Measurements from ENCODE around the gene LINS1. TPM values are rescaled to one million over a fixed set of nuclear protein-coding genes. Genes with fewer than 3 reads are reported as not detected.

LINS1 gene, protein sequence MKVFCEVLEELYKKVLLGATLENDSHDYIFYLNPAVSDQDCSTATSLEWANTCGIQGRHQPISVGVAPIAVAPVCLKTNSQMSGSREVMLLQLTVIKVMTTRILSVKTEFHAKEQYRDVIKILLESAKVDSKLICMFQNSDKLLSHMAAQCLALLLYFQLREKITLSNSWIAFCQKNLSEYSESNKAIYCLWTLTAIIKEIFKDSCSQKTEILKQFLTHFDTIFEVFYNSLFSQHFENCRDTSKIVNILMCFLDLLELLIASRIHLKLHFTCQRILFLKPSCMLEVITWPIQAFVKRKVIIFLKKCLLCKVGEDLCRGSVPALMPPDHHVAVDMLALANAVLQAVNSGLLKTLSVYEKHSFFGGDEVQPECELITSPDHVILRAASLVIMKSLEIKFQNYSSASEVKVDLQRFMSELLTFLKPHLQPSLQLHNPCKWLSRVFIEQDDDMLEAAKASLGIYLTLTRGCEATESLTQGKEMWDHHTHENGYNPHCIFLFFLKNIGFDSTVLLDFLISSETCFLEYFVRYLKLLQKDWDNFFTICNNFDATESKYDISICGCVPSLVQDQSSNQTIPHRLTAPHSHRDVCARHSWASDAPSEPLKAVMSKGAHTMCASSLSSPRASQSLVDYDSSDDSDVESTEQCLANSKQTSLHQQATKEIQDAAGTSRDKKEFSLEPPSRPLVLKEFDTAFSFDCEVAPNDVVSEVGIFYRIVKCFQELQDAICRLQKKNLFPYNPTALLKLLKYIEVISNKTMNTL
- 1 to 10 TPM; 2.6 to 9.9 (median 3.9) TPM for polyA plus RNA-seq

DNA sequence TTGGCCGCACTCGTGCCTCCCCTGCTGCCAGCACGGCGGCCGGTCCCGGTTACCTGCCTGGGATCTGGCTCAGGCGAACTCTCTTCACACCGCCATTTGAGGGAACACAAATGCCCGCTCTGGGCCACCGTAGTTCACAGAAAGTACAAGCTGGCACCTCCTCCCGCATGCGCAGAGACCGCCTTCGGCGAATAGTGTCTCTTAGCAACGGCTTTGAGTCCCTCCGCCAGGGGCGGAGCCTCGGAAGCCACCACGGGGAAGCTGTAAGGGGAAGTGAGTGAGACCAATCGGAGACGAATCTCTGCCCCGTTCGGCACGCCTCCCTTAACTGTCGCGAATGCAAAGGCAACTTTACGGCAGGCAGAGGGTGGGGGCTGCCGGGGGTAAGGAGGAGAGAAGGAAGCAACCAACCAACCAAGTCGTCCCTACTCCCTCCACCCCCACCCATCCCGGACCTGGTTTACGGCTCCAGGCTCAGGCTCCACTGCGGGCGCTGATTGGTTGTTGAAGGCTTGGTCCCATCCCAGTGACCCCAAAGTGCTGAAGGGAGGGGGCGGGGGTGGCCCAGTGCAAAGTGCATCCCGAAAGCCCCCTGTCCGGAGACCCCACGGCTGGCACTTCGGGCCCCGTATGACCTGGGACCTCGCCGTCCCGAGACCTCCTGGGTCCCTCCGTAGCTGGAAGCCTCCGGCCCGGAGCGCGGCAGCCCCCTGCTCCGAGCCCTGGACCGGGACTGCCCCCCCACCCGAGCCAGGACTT lies at the start of gene LINS1, which contains the start of gene ASB7:
LINS1 (minus strand) TSS at position 121 of the 759 bp plus-strand sequence. CDS start 21,342 bp downstream, outside the sequence.
ASB7 (plus strand) TSS at position 526 of the 759 bp plus-strand sequence. CDS start 9,628 bp downstream, outside the sequence.
- peak within 1 kb of the TSS; percentile 21 for H3K27ac ChIP-seq (ENCODE audit: low read depth, low read length)
- 0 to 1% (median 0%) methylated on average over 50 to 51 of the region's 51 CpGs for WGBS, 3 donors

DNA sequence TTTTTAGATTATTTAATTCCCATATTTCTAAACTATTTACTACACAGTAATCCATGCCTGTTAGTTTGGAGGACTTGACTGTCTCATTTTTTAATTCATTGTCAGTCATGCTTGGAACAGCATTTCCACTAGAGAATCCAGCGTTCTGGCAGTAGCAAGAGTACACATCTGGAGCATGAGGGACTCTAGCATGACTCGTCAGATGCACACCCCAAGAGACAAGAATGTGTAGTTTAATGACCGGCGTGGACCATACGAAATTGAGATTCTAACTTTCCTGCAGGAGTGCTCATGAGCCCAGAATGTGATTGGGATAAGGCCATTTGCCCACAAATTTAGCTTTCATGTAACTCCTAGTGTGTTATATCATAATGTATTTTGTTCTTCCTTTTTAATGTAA lies 49.3 kb upstream of the LINS1 start:
- H3K27ac ChIP-seq (ENCODE audit: low read depth, low read length) = no peak overlapping the region
- 70 to 92% (median 85%) methylated on average over 5 of the region's 5 CpGs for WGBS, 3 donors

DNA sequence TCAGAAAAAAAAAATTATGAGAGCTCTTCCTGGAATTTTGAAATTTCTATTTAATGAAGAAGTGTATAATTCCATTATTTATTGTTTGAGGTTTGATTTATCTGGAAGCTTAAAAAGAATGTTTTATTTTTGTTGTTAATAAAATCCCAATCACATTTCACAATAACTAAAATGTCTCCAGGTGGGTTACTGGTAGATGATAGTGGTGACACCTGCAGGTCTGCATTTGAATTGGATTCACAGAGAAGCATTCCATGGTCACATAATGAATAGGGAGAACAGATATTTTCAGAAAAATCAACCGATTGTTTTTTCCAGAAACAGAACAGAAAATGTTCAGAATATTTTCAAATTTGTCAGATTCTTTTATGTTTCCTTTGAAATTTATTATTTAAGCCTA lies 48.7 kb upstream of the LINS1 start:
- H3K27ac ChIP-seq (ENCODE audit: low read depth, low read length) = no peak overlapping the region
- 54 to 85% (median 76%) methylated on average over 1 of the region's 1 CpG for WGBS, 3 donors

DNA sequence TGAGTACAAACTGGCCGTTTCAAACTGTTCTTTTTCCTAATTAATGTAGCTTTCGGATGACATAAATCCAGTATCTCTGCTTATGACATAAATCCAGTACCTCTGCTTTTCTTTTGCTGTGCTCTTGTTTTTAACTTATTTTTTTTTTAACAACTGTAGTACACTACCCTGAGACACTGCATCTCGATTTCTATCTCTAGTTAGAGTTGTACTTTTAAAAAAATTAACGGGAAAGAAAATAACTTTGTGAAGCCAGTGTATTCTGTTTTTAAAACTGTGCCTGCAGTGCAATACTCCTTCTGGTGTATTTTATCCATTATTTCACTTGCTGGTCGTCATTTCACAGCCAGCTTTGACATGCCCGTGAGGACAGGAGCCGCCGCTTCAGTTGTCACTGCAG lies 47.0 kb upstream of the LINS1 start:
- H3K27ac ChIP-seq (ENCODE audit: low read depth, low read length) = no peak overlapping the region
- 85 to 95% (median 93%) methylated on average over 8 of the region's 8 CpGs for WGBS, 3 donors

DNA sequence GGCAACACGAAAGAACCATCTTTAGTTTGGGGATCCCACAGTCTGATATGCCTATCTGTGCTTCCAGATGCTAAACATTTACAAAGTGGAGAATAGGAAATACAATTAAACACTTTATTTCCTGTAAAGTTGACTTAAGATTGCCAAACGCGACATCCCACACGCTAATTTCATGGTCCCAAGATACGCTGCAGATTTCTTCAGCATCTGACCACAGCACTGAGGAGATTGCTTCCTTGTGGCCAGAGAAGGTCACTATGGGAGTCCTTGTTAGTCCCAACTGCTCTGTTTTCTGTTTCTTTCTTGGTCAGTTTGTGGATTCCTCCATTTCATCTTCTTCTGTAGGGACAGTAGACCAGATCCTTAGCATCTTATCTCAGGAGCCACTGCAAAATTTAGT lies 43.7 kb upstream of the LINS1 start:
- WGBS, 3 donors = 66 to 95% (median 78%) methylated on average over 5 of the region's 5 CpGs

DNA sequence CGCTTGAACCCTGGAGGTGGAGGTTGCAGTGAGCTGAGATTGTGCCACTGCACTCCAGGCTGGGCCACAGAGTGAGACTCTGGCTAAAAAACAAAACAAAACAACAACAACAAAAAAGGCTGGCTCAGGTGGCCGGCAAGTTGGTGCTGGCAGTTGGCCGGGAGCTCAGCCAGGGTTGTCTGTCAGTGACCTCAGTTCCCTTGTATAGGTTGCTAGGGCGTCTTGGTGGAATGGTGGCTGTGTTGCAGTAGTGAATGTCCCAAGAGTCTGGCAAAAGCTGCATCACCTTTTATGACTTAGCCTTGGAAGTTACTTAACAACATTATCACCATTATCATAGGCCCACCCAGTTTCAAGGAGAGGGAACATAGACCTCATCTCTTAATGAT lies 41.0 kb upstream of the LINS1 start:
- WGBS, 3 donors = 78 to 97% (median 86%) methylated on average over 4 of the region's 4 CpGs
- H3K27ac ChIP-seq (ENCODE audit: low read depth, low read length) = no peak overlapping the region

More for the DNA sequence above, 43.7 kb upstream of the LINS1 start:
- H3K27ac ChIP-seq (ENCODE audit: low read depth, low read length) = no peak overlapping the region

DNA sequence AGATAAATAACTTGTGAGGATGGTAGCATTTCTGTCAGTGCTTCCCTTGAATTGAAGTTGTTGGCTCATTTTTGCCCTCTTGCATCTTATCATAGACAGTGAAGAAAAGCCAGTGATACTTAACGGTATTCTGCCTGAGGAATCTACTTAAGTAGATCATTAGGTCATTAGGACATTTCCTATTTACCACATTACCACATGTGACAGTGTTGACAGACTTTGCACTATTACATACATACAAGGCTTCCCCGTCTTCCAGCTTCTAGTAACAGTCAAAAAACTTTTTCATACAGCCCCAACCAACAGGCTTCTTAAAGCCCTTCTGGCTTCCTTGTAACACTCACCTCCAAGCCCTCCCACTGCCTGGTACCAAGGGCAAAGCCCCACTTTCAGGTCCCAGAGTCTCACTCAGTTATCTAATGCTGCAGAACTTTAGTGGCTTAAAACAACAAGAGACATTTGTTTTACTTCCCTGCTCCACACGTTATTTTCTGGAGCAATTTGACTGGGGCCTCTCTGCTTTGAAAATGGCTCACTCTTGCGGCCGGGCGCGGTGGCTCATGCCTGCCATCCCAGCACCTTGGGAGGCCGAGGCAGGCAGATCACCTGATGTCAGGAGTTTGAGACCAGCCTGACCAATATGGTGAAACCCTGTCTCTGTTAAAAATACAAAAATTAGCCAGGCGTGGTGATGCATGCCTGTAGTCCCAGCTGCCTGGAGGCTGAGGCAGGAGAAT lies 40.4 kb upstream of the LINS1 start:
- no peak overlapping the region for H3K27ac ChIP-seq (ENCODE audit: low read depth, low read length)
- 69 to 90% (median 71%) methylated on average over 9 of the region's 9 CpGs for WGBS, 3 donors

DNA sequence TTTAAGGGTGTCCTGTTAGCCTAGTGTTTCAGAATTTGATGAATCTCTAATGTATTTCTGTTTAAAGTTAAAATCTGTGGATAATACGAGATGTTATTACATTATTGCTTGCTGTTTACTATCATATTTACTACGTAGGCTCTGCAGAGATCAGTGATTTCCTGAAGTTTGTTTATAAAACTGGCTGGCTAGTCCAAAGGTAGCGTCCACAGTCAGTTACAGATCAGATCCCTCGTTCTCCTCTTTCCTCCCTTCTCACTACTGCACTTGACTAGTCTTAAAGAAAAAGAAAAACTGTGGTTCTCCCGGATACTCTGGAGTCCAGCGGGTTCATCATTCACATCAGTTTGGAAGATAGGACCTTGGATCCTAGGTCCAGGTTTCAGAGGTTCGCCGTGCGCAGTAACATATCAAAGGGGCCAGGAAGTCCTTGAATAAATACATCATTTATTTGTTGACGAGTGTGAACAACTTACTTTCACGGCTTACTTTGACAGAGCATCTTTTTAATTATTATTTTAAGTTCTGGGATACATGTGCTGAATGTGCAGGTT lies 36.3 kb upstream of the LINS1 start:
- 88 to 95% (median 93%) methylated on average over 11 of the region's 11 CpGs for WGBS, 3 donors
- no peak overlapping the region for H3K27ac ChIP-seq (ENCODE audit: low read depth, low read length)

DNA sequence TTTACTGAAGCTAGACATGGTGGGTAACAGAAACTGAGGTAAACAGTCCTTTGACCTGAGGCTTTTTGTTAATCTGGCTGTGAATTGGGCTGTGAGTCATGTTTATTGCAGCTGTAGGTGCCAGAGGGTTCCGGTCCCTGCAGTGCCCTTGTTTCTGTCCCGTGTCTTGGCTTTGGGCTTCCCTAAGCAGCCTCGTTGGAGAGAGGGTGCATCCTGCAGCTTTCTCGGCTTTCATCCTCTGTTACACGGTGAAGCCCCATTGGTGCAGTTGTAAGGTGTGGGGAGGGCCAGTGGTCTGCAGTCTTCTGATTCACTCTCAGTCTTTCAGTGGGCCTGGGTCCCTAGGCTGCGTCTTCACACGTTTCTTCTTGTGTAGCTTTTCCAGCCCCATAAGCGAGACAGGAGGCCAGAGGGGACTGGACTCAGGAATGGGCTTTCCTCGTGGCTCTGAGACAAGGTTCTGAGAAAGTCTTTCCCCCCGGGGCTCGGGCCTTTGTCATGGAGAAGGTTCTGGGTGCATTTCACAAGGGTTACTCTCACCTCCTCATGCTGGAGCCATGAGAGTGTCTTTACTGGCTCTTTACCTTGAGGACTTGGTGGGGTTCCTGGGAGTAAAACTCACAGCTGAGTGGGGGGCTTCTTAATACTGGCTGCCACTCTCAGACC lies 33.6 kb upstream of the LINS1 start:
- WGBS, 3 donors = 80 to 92% (median 88%) methylated on average over 11 of the region's 11 CpGs
- no peak overlapping the region for H3K27ac ChIP-seq (ENCODE audit: low read depth, low read length)

DNA sequence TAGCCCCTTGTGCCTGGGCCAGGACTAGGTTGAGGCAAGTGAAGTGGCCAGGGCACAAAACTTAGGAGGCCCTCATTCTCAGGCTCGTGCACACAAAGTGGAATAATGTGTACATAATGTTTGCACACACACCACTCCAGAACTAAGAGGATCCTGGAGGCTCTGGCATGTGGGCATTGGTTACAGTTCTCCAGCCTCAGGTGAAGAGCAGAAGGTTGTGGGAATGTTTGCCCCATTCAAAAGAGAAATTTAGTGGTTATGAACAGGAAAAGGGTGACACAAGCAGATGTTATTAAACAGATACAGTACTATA lies 31.7 kb upstream of the LINS1 start:
- no peak overlapping the region for H3K27ac ChIP-seq (ENCODE audit: low read depth, low read length)
- WGBS, 3 donors = 73 to 90% (median 79%) methylated on average over 1 of the region's 1 CpG

DNA sequence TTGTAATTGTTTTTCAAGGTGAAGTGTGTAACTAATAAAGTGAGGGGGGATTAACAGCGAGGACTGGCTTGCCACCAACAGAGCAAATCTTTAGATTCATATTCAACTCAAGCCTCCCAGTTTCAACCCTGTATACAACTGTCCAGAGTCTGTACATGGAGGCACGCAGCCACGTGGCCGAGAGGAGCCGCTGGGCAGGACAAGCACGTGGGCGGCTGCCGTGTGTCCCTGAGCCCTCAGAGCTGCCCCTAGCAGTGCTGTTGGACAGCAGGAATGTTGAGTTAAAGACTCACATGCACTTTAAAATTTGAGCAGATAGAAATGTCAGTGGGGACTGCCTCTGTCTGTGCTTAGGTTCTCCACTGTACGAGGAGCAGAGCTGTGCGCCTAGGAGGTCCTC lies 29.8 kb upstream of the LINS1 start:
- WGBS, 3 donors = 93 to 96% (median 94%) methylated on average over 10 of the region's 10 CpGs
- no peak overlapping the region for H3K27ac ChIP-seq (ENCODE audit: low read depth, low read length)

DNA sequence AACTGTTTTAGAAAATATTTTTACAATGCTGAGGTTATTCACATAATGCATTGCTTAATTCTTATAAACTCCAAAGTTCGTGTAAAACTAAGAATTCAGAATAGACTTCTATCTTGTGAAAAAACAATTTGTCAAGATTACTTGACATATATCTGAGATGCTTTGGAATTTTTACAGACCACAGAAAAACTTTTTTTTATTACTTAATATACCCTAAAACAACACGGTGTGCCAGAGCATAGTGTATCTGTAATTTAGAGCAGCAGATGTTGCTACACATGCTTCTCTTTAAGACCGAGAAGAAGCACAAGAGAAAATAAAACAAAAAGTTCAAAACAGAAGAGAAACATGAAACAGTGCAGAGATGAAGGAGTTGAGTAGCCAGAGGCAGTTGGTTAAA lies 26.8 kb upstream of the LINS1 start:
- no peak overlapping the region for H3K27ac ChIP-seq (ENCODE audit: low read depth, low read length)
- WGBS, 3 donors = 57 to 65% (median 57%) methylated on average over 3 of the region's 3 CpGs

DNA sequence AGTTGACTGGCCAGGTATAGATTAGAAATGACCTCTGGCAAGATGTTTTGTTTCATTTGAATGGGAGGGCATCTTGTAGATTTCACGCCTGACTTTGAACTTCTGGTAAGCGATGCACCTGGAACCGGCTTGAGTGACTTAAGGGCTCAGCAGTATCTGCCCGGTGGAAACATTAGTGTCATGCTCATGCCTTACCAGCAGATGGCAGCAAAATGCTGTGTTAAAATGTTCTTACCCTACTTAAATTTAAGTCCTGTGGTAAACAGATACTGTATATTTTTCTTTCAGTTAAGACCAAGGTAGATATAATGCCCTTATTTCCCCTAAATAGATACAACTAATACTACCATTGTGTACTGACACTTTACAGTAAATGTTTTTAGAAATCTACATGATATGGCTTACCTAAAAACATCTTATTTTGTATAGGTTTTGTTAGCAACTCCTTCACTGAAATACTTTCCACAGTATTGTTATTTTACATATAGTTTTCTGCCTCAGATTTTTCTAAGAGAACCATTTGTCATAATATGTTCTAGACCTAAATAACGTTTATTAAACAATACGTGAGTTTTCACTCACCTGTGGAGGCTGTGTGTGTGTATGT lies 25.9 kb upstream of the LINS1 start:
- 24 to 28% (median 26%) methylated on average over 6 of the region's 6 CpGs for WGBS, 3 donors
- H3K27ac ChIP-seq (ENCODE audit: low read depth, low read length) = no peak overlapping the region

DNA sequence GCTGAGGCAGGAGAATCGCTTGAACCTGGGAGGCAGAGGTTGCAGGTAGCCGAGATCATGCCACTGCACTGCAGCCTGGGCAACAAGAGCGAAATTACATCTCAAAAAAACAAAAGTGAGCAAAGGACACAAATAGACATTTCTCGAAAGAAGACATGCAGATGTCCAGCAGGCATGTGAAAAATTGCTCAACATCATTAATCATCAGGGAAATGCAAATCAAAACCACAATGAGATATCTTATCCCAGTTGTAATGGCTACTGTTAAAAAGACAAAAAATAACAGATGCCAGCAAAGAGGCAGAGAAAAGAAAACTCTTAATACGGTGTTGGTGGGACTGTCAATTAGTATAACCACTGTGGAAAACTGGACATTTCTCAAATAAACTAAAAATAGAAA lies 21.3 kb upstream of the LINS1 start:
- no peak overlapping the region for H3K27ac ChIP-seq (ENCODE audit: low read depth, low read length)
- WGBS, 3 donors = 83 to 92% (median 91%) methylated on average over 5 of the region's 5 CpGs

DNA sequence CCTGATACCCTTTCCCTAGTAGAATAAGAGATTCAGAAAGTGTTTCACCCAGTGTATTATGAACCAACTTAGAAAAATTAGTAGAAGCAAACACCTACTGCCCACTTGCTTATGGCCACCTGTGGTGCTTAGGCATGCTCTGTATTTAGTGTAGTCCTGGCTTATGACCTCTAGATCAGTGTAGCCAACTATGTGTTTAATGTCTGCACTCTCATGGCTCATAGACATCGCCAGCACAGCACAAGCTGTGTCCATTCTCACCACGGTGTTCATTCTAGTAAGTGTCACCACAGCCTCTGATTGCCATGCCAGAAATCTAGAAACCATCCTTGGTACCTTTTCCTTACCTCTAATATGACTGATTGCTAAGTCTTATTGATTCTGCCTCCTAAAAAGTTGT lies 14.7 kb upstream of the LINS1 start:
- WGBS, 3 donors = 72 to 98% (median 95%) methylated on average over 2 of the region's 2 CpGs
- no peak overlapping the region for H3K27ac ChIP-seq (ENCODE audit: low read depth, low read length)

DNA sequence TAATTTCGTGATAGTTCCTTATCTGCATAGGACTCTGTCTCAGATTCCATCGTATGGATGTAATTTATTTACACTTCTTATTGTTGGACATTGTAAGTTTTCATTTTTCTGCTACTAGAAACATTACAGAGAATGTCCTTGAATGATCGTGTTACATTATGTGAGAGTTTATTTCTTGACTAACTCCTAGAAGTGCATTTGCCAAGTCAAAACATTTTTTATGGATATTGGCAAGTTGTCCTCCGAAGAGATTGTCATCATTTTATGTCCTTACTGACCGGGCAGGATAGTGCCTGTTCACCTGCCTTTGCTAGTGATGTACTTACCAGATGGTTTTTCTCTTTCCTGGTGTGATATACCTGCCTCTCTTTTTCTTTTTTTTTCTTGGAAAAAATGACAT lies 13.8 kb upstream of the LINS1 start:
- WGBS, 3 donors = 35 to 58% (median 51%) methylated on average over 5 of the region's 5 CpGs
- no peak overlapping the region for H3K27ac ChIP-seq (ENCODE audit: low read depth, low read length)

DNA sequence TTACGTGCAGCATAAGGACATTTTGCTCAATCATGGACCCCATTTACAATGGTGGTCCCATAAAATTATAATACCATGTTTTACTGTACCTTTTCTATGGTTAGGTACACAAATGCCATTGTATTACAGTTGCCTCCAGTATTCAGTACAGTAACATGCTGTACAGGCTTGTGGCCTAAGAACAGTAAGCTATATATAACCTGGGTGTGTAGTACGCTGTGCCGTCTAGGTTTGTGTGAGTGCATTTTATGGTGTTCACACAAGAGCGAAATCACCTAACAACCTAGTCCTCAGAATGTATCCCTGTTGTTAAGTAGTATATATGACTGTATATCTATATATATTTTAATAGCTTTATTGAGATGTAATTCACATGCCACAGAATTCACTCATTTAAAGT lies 12.9 kb upstream of the LINS1 start:
- 94 to 97% (median 97%) methylated on average over 4 of the region's 4 CpGs for WGBS, 3 donors
- no peak overlapping the region for H3K27ac ChIP-seq (ENCODE audit: low read depth, low read length)

All from adipose tissue (tissue), 3 donors.